GM21360 (cell line): Measurements from ENCODE around the gene ELL.
A peak's percentile ranks its signal among the peaks of the same experiment; 100 is the strongest.
"Not testable (repeated sequence)": the region's sequence is repeated elsewhere in the genome, so short reads cannot be mapped to it uniquely, and the experiment has no call there.

ENCODE experiments used
- ATAC-seq: cut with Tn5 transposase; IDR thresholded peaks from one replicate; pipeline ENCODE4 v1.9.1; 2021; ENCODE audit warnings: mild to moderate bottlenecking, moderate library complexity; ENCODE audit not compliant: unreplicated experiment

The ELL gene

GRCh38 chr19:18521692-18522123 lies at the start of gene ELL:
Gene ELL, minus strand, starts transcription at chr19:18522070. Its CDS starts 15 bp downstream, at chr19:18522055.
- ATAC-seq: peak; percentile 6

GRCh38 chr19:18568367-18568766 lies 46.5 kb upstream of the ELL start:
- no peak for ATAC-seq

GRCh38 chr19:18566953-18567352 lies 45.1 kb upstream of the ELL start:
- ATAC-seq: no peak

- ATAC-seq: no peak
Measured at GRCh38 chr19:18562086-18562485, 40.2 kb upstream of the ELL start.

DNA sequence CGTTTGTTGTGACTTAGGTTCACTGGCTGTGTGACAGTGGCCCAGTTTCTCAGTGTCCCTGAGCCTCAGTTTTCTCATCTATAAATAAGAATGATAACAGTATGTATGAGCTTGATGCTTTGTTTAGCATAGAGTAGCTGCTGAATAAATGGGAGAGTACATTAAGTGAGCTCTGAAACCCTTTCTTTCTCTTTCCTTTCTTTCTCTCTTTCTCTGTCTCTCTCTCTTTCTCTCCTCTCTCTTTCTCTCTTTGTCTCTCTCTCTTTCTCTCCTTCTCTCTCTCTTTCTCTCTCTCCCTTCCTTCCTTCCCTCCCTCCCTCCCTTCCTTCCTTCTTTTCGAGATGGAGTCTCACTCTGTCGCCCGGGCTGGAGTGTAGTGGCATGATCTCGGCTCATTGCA lies 37.8 kb upstream of the ELL start:
- ATAC-seq: no peak

DNA sequence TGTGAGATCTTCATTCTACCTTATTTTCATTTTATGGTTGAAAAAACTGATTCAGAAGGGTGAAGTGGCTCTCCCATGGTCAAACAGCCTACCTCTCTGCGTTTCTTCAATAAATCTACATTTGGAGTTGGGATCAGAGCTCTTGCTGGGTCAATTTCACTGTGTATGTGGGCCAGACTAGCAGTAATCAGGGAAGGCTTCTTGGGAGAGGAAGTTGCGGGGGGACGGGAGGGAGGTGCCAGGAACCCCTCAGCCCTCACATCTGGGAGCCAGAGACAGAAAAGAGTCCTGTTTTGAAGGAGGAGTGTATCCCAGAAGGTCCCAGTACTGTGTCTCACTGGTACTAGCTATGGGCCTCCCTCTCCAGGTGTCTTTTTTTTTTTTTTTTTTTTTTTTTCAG lies 36.7 kb upstream of the ELL start:
- no peak for ATAC-seq

- no peak for ATAC-seq
Measured at GRCh38 chr19:18558202-18558555, 36.3 kb upstream of the ELL start.

DNA sequence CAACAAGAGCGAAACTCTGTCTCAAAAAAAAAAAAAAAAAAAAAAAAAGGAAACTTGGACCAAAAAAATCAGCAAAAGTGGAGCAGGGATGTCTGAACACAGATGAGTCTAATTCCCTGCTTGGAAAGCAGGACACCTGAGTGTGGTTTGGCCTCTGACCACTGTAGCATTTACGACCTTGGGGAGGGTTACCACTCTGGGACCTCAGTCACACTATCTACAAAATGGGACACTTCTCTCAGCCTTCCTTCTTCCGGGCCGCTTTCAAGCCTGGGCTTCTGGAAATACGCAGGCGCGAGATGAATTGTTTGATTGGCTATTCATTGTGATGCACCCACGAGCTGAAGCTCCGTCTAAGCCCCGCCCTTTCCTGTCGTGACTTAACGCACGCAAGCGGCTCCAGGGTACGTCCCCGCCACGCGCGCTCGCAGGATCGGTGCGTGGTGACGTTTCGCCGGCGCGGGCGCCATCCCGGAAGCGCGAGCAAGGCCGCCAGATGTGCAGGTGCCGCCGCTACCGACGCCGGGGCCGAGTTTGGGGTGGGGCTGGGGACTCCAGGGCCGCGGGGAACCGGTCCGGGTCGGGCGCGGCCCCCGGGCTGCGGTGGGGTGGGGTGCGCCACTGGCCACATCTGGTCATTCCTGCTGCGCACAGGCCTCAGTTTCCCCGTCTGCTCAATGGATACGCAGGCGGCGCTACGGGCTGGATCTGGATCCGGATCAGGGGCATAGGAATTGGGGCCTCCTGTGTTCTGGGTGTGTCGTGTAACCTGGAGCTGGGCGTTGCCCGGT lies 35.7 kb upstream of the ELL start, which contains the start of gene KXD1:
KXD1 (plus strand) TSS at position 460 of the 791 bp plus-strand sequence. CDS start 4,187 bp downstream, outside the sequence.
- ATAC-seq: peak; percentile 93

- no peak for ATAC-seq
Measured at GRCh38 chr19:18551631-18552030, 29.8 kb upstream of the ELL start.

- ATAC-seq: peak; percentile 50
Measured at GRCh38 chr19:18543814-18544475, 22.1 kb upstream of the ELL start.

- ATAC-seq: peak; percentile 77
Measured at GRCh38 chr19:18542941-18543813, 21.3 kb upstream of the ELL start, which contains the start of gene FKBP8. Gene FKBP8, minus strand, starts transcription at chr19:18543573. Its CDS starts 1,603 bp downstream, at chr19:18541970.

- ATAC-seq: no peak
Measured at GRCh38 chr19:18541992-18542940, 20.4 kb upstream of the ELL start.

GRCh38 chr19:18541258-18541991 lies 19.6 kb upstream of the ELL start:
- no peak for ATAC-seq

GRCh38 chr19:18540200-18540599 lies 18.3 kb upstream of the ELL start:
- ATAC-seq: not testable (repeated sequence)

DNA sequence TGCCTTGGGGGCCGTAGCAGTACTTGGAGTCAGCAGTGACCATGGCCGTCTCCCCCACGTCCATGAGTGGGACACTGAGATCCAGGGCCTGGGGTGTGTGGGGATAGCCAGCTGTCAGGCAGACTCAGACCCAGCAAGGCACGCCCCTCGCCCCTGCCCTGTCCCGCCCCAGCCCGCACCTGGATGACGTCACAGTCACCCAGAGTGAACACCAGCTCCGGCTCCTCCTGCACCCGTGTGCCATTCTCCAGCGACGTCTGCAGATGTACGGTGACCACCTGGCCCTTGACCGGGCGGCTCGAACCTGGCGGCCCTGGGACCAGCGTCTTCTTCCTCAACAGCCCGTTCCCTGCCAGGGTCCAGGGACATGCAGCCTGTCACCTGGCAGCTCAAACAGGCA lies 17.5 kb upstream of the ELL start:
- ATAC-seq: no peak

GRCh38 chr19:18538115-18538514 lies 16.2 kb upstream of the ELL start:
- ATAC-seq: no peak

- ATAC-seq: no peak
Measured at GRCh38 chr19:18537431-18537830, 15.6 kb upstream of the ELL start.

- ATAC-seq: no peak
Measured at GRCh38 chr19:18536475-18536874, 14.6 kb upstream of the ELL start.

- ATAC-seq: no peak
Measured at GRCh38 chr19:18533058-18533457, 11.2 kb upstream of the ELL start.
